KOPT-K1 (cell line): Measurements from ENCODE around the gene CALD1.

Experiments
- H3K27ac ChIP-seq: fragments of 200-600 bp; sonication (generic); 2 replicates; pipeline ENCODE4 v1.5.1; 2016; ENCODE audit warnings: antibody characterized with exemption, mild to moderate bottlenecking, low read depth, low read length; ENCODE audit not compliant: poor library complexity, severe bottlenecking
- H3K36me3 ChIP-seq: fragments of 200-600 bp; sonication (generic); 2 replicates; pipeline ENCODE4 v1.5.1; 2017; ENCODE audit warnings: antibody characterized with exemption, mild to moderate bottlenecking, low read length, moderate library complexity; ENCODE audit not compliant: insufficient read depth
- H3K9me3 ChIP-seq: fragments of 200-600 bp; sonication (generic); 2 replicates; pipeline ENCODE4 v1.5.1; 2017; ENCODE audit warnings: antibody characterized with exemption, low read length, mild to moderate bottlenecking; ENCODE audit not compliant: insufficient read depth, poor library complexity, severe bottlenecking

Gene CALD1

DNA sequence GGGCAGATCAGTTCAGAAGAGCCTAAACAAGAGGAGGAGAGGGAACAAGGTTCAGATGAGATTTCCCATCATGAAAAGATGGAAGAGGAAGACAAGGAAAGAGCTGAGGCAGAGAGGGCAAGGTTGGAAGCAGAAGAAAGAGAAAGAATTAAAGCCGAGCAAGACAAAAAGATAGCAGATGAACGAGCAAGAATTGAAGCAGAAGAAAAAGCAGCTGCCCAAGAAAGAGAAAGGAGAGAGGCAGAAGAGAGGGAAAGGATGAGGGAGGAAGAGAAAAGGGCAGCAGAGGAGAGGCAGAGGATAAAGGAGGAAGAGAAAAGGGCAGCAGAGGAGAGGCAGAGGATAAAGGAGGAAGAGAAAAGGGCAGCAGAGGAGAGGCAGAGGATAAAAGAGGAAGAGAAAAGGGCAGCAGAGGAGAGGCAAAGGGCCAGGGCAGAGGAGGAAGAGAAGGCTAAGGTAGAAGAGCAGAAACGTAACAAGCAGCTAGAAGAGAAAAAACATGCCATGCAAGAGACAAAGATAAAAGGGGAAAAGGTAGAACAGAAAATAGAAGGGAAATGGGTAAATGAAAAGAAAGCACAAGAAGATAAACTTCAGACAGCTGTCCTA is 154.1 kb downstream of the CALD1 start:
- Histone ChIP-seq H3K36me3 (no peaks in the 10 kb centered on the region), H3K27ac (no peak overlapping the region), H3K9me3 (no peaks in the 10 kb centered on the region)

DNA sequence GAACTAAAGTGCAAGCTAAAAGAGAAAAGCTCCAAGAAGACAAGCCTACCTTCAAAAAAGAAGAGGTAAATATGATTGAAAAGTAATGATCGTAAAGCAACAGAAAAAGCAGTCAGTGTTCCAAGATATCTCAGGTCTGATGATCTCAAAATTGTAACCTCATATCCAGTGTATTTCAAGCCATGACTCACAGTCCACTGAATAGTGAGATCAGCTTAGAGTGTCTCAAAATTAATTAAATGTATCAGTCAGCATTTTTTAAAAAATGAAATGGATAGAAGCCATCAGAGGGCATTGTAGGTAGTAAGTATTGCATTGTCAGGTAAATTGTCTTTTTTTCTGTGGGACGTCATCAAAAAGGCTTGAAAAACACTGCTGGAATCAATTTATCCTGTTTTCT is 156.3 kb downstream of the CALD1 start:
- H3K9me3 ChIP-seq = no peaks in the 10 kb centered on the region
- no peak overlapping the region for H3K27ac ChIP-seq
- H3K36me3 ChIP-seq = no peaks in the 10 kb centered on the region

DNA sequence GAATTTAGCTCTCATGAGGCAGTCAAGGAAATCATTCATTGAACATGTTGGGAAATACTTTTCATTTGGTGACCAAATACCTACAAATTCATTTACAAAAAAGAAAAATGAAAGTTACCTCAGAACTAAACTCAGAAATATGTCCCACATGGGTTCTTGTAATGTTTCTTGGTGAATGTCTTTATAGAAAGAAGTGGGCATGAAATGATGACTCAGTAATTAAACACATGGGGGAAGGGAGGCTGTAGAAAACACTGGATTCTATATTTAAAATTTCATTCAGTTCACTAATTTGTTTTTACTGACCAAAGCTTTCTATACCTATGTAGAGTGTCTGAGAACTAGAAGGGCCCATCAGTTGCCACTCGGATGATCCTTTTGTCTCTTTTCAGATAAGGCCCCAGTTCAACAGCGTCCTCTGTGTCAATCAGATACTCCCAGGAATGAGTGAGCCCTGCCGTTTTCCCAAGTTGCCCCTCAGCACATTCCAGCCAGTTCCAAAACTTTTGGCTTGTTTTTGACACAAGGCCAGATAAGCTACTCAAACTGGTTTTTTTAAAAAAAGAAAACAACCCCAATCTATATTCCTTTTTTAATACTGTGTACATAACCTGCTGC is 157.6 kb downstream of the CALD1 start:
- H3K36me3 ChIP-seq = no peaks in the 10 kb centered on the region
- H3K27ac ChIP-seq = no peak overlapping the region

GRCh38 chr7:134938141-134938540 is 158.7 kb downstream of the CALD1 start:
- Histone ChIP-seq H3K9me3 (no peaks in the 10 kb centered on the region), H3K36me3 (no peaks in the 10 kb centered on the region), H3K27ac (no peak overlapping the region)

More for the DNA sequence above, 157.6 kb downstream of the CALD1 start:
- no peaks in the 10 kb centered on the region for H3K9me3 ChIP-seq

DNA sequence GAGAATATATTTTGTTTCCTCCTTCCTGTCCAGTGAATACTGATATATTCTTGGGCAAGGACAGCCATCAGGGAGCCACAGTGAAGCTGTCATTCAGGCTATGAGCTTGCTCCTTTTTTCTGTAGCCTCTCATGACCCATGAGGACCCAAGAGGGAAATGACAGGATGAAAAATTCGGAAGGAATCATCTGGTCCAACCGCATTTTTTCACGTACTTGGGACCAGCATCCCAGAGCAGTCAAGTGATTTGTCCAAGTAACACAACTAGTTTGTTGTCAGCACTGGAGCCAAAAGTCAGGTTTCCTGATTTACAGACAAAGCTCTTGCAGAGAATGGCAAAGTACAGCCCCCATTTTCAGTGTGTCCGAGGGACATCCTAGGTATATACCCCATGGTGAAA is 159.7 kb downstream of the CALD1 start:
- Histone ChIP-seq H3K27ac (no peak overlapping the region), H3K9me3 (no peaks in the 10 kb centered on the region), H3K36me3 (no peaks in the 10 kb centered on the region)

DNA sequence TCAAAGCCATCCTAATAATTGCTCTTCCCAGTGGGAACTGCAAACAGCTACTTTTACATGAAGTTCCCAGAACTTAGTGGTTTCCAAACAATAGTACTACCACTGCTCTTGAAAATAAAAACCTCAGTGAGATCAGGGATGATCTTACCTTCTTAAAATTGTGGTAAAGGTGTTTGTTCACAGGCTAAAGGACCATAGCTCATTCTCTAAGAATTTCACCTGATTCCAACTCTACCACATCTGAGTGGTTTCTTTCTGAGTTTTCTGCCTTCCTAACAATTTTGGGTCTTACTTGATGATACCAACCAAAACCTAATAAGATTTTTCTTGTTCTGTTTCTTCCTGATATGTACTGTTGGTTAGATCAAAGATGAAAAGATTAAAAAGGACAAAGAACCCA is 161.3 kb downstream of the CALD1 start:
- no peaks in the 10 kb centered on the region for H3K9me3 ChIP-seq
- no peak overlapping the region for H3K27ac ChIP-seq
- H3K36me3 ChIP-seq = no peaks in the 10 kb centered on the region

DNA sequence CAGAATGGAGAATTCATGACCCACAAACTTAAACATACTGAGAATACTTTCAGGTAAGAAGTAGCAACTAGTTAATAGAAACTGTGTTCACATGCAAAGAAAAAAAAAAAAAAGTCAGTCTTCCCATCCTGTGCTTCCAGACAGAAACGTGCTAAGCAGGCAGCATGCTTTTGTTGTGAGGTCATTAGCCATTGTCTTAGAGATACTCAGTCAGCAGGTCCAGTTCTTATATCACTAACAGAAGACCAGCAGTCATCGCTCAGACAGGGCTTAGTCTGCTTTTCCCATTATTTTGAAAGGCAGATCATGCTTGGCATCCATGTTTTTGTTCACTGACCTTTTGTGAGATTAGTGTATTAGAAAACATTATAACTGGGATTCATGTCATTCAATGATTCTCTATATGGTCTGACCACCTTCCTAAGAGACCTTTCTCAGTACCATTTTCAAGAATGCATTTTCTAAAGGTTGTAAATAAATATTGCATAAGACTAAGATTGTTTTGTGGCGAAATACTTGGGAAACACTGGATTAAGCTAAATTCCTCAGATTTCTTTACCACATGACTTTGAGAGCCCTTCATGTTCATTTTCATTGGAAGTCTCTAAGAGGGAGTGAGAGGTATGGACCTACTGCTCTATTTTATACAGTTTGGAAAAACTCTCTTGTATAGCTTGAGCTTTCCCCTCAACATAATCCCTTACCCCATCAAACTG is 161.9 kb downstream of the CALD1 start:
- H3K27ac ChIP-seq = no peak overlapping the region
- no peaks in the 10 kb centered on the region for H3K36me3 ChIP-seq
- no peaks in the 10 kb centered on the region for H3K9me3 ChIP-seq

DNA sequence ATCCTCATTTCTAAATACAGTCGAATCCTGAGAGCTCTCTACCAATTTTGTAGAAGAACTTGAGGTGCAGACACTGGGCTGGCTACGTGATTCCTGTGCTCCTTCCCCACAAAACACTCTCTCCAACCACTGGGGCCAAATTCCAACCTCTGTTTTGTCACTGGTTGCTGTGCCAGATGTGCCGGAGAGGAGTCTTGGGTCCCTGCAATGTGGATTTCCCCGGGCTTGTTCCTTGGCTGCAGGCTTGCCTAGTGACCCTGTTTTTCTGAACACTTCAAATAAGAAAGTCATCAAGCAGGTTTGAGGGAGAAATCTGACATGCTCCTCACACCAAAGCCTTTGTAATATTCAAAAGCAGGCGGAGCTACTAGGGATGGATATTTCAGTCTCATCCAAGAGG is 162.5 kb downstream of the CALD1 start:
- Histone ChIP-seq H3K36me3 (no peaks in the 10 kb centered on the region), H3K9me3 (no peaks in the 10 kb centered on the region), H3K27ac (no peak overlapping the region)

- Histone ChIP-seq H3K27ac (no peak overlapping the region), H3K9me3 (no peaks in the 10 kb centered on the region), H3K36me3 (no peaks in the 10 kb centered on the region)
Measured at GRCh38 chr7:134942690-134943466, 163.4 kb downstream of the CALD1 start.

GRCh38 chr7:134943785-134944400 is 164.5 kb downstream of the CALD1 start:
- H3K27ac ChIP-seq = no peak overlapping the region
- no peaks in the 10 kb centered on the region for H3K9me3 ChIP-seq
- no peaks in the 10 kb centered on the region for H3K36me3 ChIP-seq

DNA sequence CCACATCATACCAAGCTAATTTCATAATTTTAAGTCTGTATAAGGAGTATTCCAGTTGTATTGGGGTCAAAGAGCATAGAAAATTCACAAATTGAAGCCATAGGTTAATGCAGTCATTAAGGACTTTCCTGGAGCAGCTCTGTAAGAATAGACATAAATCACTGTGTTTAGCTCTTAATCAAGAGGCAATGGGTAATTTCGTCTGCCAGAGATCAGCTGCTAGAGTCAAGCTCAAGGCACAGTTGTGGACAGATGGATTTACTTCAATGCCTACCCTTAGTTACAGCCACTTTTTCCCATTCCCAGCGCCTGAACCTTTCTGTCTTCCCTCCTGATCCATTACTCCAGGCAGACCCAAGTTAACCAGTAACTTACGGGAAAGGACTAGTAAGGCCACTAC is 166.3 kb downstream of the CALD1 start:
- no peaks in the 10 kb centered on the region for H3K36me3 ChIP-seq
- no peak overlapping the region for H3K27ac ChIP-seq
- no peaks in the 10 kb centered on the region for H3K9me3 ChIP-seq

DNA sequence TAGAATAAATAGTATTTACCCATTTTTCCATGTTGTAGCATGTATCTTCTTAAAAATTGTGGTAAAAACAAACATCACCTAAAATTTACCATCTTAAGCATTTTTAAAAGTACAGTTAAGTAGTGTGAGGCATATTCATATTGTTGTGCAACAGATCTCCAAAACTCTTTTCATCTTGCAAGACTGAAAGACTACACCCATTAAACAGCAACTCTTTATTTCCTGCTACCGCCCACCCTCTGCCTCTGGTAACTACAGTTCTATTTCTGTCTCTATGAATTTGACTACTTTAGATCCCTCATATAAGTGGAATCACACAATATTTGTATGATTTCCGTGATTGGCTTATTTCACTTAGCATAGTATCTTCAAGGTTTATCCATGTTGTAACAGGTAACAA is 166.8 kb downstream of the CALD1 start:
- H3K36me3 ChIP-seq = no peaks in the 10 kb centered on the region
- H3K9me3 ChIP-seq = no peaks in the 10 kb centered on the region
- H3K27ac ChIP-seq = no peak overlapping the region

DNA sequence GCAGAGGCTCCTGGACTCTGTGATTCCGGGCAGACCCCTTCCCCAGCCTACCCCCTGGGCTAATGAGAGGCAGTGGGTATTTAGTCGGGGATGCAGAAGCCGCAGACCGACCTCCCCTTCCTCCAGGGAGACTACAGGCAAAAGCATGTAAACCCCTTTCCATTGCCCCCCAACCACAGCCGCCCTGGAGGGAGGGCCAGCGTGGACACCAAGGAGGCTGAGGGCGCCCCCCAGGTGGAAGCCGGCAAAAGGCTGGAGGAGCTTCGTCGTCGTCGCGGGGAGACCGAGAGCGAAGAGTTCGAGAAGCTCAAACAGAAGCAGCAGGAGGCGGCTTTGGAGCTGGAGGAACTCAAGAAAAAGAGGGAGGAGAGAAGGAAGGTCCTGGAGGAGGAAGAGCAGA is 167.9 kb downstream of the CALD1 start:
- Histone ChIP-seq H3K27ac (no peak overlapping the region), H3K9me3 (no peaks in the 10 kb centered on the region), H3K36me3 (no peaks in the 10 kb centered on the region)

- H3K36me3 ChIP-seq = no peaks in the 10 kb centered on the region
- H3K27ac ChIP-seq = no peak overlapping the region
- H3K9me3 ChIP-seq = no peaks in the 10 kb centered on the region
Measured at GRCh38 chr7:134947831-134948230, 168.4 kb downstream of the CALD1 start.

DNA sequence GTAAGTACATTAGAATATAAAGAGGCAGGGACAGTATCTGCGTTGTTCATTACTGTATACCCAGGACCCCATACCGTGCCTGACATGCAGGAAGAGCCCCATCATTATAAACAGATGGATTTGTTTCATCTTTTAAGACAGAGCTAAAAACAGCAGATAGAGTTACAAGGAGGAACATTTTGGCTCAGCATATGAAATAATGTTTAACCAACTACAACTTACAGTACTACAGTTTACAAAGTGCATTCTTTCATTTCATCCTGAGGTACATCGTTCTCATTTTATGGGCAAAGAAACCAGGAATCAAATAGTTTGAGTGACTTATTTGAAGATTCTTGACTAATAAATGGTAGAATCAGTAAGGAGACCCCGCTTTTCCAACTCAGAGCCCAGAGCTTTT is 168.8 kb downstream of the CALD1 start:
- Histone ChIP-seq H3K36me3 (no peaks in the 10 kb centered on the region), H3K27ac (no peak overlapping the region)

More for the DNA sequence above, 168.8 kb downstream of the CALD1 start:
- H3K9me3 ChIP-seq = no peaks in the 10 kb centered on the region
